GM21447 (cell line): Measurements from ENCODE around the gene PLOD2.
"Not testable (repeated sequence)": the region's sequence is repeated elsewhere in the genome, so short reads cannot be mapped to it uniquely, and the experiment has no call there.

ENCODE experiments used
- ATAC-seq: cut with Tn5 transposase; IDR thresholded peaks from one replicate; pipeline ENCODE4 v1.9.1; 2021; ENCODE audit not compliant: unreplicated experiment

PLOD2 gene

DNA sequence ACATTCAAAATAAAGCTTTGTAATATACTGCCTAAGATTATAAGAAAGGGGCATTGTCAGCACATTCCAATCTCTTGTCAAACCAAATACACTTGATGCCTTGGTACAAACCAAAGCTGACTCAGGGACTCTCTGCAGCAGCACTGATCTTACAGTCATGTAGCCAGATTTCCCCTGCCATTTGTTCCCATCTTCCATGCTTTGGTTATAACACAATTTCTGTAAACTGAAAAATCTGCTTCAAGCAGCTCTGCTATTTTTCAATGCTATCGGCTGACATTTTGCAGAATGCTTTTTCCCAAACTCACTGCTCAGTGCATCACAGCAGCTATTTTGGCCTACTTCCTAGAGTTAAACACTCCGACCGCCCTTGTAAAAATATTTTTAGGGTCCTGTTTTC, 18.2 kb downstream of the PLOD2 start:
- no peak for ATAC-seq

DNA sequence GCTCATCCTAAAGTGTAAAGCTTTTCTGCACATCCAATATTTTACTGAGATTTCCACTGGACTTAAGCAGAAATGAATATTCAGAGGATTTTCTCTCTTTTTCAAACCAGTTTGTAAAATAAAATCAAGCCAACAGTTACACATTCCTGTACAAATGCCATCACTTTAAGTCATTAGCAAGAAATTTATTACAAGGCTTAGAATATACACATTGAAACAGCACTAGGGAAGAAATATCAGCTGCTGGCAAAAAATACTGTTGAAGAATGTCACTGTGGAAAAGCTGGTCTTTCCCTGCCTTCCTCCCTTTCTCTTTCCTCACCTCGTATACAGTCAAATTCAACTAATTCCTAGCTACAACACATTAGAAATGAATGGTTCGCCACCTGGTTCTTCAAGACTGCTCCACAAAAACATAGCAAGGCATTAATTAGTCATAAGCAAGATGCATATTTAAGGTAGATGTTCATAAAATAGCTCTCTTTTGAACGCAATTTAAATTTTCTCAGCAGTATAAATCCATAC, 21.3 kb downstream of the PLOD2 start:
- ATAC-seq, result no peak

DNA sequence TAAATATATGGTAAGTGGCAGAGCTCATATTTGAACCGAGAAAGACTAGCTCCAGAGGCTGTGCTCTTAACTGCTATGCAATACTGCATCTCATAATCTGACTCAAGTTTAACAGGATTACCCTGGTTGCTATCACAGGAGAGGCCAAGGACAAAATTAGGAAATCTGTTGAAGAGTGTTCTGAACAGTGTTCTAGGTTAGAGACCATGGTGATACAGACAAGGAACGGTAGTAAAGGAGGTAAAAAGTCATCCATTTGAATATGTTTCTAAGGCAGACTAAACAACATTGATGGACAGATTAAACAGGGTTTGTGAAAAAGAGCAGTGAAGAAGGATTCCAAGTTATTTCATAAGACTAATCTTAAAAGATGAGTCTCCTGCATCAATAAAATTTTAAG, 22.1 kb downstream of the PLOD2 start:
- ATAC-seq, result no peak

DNA sequence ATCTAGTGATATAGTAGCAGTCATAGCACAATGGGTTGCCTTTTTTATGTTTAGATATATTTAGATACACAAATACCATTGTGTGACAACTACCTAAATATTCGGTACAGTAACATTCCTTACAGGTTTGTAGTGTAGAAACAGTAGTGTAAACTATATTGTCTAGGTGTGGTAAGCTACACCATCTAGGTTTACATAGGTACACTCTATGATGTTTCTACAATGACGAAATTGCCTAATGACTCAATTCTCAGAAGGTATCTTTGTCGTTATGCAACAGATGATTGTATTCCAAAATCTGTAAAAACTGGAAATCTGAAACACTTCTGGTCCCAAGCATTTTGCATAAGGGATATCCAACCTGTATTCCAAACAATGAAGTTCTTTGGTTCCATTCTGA, 24.3 kb downstream of the PLOD2 start:
- no peak for ATAC-seq

DNA sequence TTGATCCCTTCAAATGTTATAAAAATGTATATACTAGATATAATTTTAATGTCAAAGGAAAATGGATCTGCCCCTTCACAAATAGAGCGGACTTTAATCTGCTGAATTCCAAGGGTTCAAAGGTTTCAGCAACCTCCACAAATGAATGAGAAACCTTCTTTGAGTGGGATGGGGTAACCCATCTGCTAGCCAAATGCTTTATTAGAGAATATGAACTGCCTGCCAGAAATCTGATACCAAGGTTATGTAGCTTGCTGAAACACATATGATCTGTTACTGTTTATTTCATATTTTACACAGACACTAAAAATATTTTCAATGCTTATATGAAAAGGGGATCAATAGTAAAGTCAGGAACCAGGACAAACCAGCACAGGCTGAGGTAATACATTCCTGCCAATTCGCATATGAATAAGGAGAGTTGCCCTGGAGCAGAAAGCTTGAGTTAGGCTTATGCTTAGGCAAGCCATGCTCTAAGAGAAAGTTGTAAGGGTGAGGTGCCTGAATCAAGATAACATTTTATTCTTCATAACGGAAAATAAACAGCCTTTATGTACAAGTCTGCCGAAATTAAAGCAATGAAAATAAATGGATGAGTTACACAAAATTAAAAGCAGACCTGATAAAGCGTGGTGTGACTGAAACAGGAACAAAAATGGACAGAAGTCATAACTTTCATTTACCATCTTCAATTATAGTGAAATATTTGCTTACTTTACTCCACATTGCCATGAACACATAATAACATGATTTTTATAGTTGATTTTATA, 26.5 kb downstream of the PLOD2 start:
- no peak for ATAC-seq

DNA sequence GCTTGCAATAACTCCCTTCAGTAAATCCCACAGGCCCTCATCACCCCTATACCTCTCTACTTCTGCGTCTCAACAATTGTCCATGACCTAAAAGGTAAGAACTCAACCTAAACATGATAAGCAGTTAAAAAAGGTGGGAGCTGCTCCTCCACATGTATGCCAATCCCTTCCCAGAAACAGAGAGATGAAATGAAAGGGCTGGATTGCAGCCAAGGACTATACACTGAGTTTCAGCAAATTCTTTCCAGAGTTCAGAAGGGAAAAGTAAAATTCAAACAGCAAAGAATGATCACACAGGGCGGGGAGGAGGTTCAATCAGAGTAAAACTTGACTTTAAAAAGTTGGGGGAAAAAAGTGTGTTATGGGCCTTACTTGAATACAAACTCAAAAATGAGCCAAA, 27.5 kb downstream of the PLOD2 start:
- no peak for ATAC-seq

DNA sequence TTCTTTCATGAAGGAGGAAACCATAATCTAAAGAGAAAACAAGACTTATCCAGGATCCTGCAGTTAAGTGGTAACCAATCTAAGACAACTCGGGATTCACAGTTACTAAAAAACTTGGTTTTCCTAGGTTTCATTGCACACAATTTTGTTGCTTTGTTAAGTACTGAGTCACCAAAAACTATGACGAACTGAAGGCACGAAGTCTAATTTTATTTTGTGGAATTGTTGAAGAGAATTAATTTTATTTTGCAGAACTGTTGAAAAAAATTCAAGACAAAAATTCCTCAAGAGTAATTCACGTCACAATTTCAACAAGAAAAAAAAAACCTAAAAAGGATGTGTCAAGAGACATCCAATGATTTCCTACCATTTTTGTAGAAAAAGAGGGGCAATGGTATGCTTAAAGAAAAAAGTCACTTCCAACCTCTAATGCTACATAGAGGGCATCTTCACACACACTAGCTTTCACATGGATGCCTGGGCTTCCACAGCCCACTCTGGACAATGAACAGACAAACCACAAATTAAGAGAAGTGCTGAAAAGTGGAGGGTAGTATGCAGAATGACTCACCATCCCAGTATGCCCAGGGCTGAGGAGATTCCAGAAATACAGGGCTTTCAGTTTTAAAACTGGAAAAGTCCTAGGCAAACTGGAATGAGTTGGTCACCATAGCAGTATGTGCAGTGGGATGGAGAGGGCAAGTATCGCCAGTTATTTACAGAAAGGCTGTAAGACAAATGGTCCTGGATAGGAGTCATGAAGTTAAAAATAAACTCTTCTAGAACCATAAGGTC, 29.2 kb downstream of the PLOD2 start:
- ATAC-seq, result no peak

DNA sequence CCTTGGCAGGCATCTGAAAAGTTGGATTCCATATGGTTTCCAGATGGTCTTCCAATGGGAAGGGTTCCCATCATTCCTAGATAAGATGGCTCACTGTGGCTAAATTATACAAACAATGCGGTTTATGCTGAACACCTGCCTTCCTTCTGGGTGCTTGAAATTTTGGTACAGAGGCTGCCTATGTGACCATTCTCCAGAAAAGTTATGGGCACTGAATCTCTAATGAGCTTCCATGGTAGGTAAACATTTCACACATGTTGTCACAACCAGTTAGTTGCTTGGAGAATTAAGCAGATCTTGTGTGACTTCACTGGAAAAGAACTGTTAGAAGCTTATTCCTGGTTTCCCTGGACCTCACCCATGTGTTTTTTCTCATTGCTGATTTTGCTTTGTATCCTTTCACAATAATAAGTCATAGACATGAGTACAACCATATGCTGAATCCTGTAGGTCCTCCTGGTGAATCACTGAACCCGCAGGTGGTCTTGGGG, 30.1 kb downstream of the PLOD2 start:
- ATAC-seq, result no peak

DNA sequence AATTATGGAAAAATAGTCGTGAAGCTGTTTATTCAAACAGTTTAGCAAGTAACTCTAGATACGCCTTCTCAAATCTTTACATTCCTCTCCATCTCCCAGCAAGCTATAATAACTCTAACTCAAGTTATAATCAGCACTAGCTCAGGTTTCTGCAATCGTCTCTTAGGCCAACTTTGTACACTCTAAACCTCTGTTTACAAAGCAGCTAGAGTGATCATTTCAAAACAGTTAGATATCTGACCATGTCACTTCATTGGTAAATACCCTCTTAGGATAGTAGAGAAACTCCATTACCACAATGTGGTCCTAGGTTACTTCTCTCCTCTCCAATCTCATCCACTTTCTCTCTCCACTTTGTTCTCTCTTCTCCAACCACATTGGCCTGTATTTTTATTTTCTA, 31.2 kb downstream of the PLOD2 start:
- no peak for ATAC-seq

DNA sequence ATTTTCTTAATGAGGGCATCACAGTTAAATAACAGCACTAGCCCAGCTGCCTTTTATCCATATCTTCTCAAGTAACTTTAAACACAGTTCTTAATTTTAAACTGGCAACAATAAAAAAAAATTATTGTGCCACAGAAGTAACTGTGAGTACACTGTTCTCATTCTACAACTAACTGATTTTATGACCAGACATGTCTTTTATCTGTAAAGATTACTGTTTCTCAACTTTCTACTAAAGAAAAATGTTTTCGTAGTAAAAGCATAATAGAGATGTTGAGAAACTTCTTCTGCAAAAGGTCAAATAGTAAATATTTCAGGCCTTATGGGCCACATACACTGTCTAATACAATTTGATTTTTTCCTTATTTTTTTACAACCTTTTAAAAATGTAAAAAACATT, 32.0 kb downstream of the PLOD2 start:
- ATAC-seq, result no peak

DNA sequence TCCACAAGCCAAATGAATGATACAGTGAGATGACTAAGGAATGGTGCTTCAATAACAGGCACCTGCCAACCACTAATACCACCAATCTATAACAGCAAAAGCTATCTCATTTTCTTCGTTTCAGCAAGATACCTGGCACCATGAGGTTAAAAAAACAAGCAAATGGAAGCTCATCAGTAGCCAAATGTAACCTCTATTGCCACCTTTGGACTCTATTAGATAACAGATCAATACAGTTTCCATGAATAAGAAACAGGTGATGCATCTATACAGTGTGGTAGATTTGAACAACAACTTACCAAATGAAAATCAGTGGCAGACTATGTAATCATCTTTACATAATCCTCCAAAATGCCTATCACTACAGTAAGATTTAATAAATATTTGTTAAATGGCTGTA, 32.8 kb downstream of the PLOD2 start:
- no peak for ATAC-seq

DNA sequence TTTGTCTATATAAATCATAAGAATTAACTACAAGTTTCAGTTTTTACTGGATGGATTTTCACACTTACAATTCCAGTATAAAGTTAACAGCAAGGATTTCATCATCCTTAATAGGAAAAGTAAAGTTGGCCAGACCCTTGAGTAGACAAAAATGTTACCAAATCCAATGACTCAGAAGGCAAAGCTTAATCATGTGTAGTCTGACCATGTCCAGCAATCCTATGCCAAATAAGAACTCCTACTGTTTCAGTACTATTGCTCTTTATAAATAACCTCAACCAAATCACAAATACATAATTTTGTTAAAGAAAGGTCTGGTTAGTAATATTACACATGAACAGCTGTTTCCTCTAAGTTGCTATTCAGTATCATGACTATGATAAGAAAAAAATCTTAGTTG, 35.0 kb downstream of the PLOD2 start:
- ATAC-seq, result no peak

DNA sequence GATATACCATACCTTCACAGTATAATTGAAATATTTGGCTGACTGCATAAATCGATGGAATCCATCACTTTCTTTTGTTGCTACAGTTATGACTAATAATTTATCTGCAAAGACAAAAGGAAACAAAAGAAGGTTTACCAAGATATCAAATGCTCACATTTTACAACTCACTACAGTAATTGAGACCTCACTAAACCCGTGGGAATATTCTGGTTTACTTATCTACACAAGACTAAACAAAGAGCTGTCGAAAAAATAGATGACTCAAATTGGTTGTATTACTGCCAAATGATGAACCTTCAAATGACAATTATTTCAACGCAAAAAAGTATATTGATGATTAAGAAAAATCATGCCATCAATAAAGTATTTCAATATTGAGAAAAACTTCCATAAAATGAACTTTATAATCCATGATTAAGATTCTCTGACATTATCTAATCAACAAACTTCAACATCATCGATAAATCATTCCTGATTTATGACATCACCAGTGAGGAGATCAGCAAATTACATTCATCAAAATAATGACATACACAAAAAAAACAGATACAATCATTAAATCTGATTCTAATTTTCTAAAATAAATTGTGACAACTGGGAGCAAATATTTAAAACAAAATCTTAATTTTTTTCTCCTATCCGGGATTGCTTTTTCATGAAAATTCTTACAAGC, 36.7 kb downstream of the PLOD2 start:
- no peak for ATAC-seq

DNA sequence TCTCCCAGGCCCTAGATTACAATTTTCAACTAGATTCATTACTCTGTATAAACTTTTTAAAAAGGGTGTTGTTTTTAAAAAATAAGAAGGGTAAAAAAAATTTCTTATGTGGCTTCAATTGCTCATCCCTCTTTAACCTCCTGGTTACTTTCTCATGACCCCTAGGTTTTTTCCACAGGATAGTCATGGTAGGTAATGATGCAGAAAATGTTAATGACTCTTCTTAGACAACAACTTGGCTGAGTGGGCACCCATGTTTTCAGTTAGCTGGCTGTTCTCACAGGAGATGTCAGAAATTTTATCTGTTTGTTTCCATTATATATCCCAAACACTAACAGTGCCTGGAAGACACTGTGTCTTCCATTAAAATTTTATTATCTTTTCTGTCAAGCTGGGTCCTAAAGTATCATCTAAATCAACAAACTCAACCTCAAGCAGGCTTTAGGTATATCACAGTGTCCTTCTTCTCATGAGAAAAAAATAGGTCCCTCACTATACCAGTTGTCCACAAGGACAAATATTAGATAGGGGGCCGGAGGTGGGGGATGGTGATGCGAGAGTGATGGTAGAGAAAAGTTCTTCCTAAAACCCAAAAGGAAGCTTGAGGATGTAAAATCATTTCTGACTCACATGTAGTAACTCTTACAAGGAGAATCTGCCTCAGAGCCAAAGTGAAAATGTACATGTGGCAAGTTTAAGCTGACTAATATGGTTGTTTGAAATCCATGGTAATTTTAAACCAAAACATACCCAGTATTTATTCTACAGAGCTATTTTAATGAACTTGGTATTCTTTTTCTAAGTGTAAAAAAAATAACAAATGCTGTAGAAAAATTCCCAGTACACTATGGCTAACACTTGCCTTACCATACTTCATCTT, 43.3 kb downstream of the PLOD2 start:
- no peak for ATAC-seq

DNA sequence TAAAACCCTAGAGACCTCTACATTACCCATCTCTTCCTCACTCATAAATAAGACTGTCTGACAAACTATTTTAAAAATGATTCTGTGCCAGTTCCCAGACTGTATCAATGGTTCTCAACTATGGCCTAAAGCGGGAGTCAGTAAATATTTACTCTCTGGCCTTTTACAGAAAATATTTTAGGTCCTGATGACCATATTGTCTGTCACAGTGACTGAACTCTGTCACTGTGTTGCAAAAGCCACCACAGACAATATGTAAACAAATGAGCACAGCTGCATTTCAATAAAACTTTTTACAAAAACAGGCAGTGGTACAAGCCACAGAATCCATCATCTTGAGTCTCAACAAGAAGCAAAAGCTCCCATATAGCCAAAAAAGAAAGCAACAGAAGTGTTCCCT, 45.4 kb downstream of the PLOD2 start:
- no peak for ATAC-seq

DNA sequence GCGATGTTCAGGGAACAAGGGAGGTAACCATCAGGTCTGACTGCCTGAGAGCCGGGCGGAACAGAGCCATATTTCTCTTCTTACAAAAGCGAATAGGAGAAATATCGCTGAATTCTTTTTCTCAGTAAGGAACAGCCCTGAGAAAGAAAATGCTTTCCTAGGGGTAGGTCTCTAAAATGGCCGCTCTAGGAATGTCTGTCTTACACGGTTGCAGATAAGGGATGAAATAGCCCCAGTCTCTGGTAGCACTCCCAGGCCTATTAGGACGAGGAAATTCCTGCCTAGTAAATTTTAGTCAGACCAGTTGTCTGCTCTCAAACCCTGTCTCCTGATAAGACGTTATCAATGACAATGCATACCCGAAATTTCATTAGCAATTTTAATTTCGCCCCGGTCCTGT, 47.2 kb downstream of the PLOD2 start:
- ATAC-seq, result not testable (repeated sequence)

DNA sequence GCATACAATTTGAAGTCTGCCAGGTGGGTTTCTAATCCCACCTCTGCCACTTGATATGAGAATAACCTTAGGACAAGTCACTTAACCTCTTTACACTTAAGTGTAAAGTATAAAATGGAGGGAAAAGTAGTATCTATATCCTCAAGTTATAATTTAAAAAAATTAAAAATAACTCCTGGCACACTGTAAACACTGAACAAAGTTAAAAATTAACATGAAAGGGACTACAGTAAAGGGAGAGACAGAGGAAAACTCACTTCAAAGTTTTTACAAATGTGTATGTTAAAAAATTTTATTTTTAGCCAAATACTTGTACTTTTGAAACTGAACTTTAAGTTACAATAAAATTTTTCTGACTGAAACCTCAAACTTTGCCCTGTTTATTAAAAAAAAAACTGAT, 49.6 kb downstream of the PLOD2 start:
- ATAC-seq, result no peak

DNA sequence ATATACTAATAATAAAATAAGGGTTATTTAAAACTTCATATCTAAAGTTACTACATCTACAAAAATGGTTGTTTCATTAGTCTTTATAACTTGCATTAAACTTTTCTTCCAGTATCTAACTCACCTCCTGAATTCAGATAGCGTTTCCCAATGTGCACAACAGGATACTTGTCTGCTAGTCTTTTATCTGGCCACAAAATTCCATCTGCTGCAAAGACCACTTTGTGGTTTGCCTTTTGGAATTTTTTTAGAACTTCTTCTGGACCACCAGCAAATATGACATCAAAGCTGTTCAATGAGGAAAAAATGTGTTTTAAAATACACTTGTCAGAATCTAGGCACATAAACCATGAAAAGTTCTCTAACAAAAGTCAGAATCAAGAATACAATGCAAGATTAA, 50.8 kb downstream of the PLOD2 start:
- no peak for ATAC-seq

DNA sequence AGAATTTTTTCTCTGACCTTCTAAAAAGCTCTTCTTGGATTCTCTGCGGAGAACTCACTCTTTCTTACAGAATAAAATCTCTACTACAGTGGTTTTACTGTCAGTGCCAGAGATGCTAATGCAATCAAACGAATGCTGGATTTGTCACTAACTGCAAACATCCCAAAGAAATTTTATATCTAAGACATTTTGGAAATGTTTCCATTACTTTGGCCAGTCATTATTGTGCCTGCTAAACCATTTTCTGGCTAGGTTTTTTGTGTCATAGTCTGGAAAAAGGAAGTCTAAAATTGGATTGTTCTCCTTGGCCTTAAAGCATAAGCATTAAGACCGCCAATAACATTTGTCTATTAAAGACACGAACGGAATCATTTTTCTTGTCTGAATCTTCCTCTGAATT, 54.0 kb downstream of the PLOD2 start:
- ATAC-seq, result no peak

DNA sequence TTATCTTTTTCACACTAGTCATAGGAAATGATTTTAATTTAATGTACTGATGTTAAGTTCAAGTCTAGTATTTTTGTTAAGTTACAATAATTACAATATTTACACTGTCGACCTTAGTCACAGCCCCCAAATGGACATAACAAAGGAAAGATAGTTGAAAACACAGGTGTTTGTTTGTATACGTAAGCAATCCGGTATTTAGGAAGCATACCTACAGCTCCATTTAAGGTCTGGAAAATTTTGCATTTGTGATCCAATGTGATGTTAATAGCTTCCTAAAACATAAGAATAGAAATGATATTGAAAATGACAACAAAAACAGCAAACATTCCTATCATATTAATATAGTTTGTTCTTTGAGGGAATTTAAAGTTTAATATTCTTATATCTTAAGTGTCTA, 56.9 kb downstream of the PLOD2 start:
- no peak for ATAC-seq

DNA sequence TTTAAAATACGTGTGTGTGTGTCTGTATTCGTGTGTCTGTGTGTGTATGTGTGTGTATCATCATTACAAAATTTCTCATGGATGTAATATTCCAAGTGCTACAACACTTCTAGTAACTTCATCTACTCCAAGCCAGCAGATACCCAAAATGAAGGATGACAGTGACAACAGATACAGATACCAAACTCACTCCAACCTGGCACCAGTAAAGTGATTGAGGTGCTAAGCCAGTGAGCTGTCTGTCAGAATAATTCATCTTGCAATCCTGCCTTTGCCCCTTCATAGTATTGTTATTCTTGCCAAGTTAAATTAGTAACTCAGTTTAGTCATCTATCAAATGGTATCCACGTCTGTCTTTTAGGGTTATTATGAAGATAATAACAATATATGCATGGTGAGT, 58.1 kb downstream of the PLOD2 start:
- no peak for ATAC-seq
